Fibroblast of skin of scalp (primary cell): ENCODE measurements around the gene SORBS1.

ENCODE experiments used
- DNase-seq: peaks from one replicate; pipeline ENCODE4 v3.0.0-alpha.2; 2013

SORBS1 gene

DNA sequence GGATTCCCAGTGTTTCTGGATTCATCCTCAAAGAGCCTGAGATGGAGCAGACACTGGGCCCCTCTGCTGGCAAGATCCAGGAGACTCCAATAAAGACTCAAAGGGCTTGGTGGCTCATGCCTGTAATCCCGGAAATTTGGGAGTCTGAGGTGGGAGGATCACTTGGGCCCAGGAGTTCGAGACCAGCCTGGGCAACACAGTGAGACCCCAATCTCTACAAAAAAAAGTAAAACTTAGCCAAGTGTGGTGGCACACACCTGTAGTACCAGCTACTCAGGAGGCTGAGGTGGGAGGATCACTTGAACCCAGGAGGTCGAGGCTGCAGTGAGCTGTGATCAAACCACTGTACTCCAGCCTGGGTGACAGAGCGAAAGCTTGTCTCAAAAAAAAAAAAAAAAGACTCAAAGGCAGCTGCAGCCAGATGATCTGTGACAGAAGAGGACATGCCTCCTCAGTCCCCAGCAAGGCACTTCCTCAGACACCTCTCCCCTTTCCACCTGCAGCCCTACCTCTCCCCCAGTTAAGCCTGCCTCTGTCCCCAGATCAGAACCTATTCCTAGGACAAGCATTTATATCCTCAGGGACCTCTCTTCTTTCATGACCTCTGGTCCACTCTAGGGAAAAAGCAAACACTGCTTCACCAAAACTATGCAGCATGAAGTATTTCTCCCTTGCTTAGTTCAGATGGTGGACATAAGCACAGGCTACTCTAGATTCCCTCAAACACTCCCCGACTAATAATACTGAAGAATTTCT lies 298.2 kb downstream of the SORBS1 start:
- no peak for DNase-seq

DNA sequence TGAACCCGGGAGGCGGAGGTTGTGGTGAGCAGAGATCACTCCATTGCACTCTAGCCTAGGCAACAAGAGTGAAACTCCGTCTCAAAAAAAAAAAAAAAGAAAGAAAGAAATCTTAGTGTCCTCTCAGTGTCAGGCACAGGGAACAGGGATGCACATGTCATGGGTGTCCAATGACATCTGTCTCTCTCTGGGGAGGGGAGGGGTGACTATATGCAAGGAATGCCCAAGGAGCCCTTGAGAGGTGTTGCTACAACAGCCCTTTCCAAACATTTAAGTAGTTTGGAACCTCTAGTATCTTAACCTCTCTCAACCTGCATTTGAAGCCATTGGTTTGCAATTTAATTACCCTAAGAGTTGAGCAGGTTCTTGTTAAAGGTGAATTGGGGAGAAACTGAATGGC lies 299.2 kb downstream of the SORBS1 start:
- DNase-seq: no peak
